Measurements from ENCODE around the gene POU2F3.

POU2F3 gene

DNA sequence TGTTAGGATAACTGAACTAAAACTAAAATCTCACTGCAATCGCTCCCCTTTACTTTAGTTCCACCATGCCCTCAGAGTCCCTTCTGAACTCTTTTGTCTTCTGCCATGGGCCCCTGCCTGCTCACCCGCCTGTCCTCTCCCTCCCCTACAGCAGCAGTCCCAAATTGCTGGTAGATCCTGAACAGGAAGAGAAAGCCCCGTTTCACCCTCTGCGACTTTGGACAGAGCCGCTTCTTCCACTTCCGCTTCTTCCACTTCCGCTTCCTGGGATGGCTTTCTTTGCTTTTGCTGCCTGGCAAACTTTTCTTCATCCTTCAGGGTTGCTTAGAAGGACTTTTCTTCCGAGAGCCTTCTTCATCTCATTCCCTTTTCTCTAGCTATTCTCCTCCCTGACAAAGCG lies 49.5 kb downstream of the POU2F3 start:
- no peak for DNase-seq

DNA sequence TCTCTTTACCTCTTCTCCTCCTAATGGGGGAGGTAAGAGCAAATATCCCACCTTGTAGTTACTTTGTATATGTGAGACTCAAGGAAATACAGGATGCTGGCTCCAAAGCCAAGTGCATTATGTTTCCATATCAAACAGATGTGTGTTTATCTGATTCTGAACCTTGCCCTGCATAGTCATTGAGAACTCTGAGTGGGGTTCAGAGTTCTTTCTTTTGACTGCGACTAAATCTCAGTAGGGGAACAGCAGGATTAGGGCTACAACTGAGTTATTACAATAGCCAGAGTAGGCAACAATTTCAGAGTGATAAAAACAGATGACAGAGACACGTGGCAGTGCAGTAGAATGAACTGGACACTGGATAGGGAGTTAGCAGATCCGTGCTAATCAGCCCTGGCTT lies 51.0 kb downstream of the POU2F3 start:
- no peak for DNase-seq

DNA sequence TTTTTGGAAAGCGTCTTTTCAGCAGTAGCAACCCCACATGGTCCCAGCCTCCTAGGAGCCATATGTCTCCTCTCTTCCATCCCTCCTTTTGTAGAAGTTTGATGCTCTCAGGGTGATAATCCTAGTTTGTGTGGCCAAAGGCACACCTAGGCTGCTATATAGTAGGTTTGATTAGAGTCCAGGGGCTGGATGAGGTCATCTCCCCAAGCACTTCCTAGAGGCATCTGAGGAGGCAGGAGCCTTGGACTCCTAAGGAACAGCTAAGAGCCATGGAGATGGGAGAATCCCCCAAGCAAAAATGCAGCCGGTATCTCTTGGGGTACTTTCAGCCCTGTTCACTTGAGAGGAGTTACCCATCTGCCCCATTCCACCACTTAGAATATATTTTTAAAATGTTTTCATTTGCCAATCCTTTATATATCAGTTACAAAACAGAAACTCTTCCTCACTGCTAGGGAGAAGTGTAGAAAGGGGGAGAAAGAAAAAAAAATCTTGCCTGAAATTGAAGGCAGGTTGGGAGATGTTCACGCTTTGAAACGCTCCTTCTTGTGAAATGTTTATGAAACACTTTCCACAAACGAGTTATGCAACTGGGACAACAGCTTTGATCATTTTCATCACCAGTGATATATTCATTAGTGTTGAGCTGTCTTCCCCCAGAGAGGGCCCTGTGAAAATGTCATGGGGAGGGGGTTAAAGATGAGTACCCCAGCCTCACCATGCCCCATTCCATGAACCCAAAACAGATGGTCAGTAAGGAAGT lies 53.3 kb downstream of the POU2F3 start:
- no peak for DNase-seq

DNA sequence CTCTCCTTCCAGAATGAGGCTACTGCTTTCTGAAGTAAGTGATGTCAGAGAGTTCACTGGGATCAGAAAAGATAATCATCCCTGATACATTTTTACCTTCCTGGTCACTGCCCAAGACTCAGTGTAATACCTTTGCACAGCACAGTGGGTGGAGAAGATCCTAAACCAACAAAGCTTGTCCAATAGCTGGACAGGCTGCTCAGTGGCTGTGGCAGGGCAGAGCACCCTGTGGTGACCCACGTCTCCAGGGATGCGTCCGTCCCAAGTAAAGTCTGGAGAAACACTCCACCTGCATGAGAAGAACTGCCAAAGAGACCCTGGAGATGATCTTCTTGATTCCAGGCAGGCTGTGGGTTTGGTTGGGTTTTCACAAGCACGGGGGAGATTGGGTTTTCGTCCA lies 54.2 kb downstream of the POU2F3 start:
- no peak for DNase-seq

DNA sequence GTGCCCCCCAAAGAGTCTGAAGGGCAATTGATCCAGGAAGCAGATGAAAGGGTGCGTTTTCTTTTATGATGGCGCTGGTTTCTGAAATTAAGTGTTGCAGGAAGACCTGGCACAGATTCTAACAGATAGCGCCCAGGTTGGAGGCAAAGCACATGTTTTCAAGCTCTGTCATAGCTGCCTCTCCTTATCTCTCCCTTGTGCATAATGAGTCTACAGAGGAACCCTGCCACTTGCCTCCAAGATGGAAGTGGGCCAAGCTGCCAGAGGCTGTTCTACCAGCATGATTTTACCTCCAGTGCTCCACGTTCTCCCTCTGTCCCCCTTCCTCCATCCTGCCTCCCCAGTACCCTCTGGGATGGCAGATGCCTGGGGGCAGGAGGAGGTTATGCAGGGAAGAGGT lies 55.2 kb downstream of the POU2F3 start:
- DNase-seq: no peak

DNA sequence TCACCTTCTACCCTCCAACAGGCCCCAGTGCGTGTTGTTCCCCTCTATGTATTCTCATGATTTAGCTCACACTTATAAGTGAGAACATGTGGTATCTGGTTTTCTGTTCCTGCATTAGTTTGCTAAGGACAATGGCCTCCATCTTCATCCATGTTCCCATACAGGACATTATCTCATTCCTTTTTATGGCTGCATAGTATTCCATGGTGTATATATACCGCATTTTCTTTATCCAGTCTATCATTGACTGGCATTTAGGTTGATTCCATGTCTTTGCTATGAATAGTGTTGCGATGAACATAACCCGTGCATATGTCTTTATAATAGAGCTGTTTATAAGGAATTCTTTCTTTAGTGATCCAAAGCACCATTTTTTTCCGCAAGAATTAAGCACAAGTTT lies 56.6 kb downstream of the POU2F3 start:
- no peak for DNase-seq

DNA sequence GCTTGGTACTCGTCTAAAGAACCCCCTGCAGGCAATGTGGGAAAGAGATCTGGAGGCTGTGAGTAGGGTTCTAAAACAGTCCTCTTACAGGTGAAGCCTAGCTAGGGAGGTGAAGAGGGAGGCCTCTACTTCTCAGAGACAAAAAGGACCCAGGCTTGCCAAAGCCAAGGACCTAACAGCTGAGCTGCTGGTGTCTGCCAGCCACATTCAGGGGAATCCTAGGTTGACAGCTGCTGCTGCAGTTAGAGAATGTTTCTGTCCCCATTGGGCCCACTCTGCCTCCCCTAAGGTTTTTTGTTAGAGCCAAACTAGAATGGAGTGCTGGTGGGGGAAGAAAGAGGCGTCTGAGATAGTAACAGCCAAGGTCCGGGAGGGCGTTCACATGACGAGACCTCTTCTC lies 58.5 kb downstream of the POU2F3 start:
- DNase-seq: no peak

DNA sequence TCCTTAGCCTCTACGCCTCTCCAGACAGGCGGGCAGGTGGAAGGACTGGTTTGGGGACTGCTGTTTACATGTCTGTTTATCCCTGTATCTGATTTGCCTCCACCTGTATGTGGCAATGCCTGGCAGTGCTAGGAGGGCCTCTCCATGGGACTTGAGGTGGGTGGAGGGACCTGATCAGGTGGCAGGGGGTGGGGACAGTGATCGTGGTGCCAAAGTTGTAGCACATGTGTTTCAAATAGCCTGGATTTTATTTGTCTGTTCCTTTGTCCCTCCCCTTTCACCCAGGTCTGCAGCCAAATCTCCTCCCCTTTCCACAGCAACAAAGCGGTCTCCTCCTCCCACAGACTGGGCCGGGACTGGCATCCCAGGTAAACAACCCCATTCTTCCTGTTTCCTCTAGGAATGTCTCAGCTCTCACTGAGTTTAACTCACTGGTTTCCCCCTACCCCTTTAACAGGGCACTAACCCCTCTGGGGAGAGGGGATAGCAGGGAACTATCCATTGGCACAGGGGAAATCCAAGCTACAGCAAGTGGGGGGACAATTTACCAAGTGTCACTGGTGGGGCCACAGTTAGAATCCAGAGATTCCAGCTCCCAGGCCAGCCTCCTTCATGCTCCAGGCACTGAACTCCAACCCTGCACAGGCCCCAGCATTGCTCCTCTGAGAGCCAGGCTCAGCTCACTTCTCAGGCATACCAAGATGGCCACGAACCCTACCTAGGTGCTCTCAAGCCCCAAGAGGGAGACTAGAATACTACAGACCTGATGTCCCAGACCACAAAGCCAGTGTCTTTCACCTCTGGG lies 62.3 kb downstream of the POU2F3 start:
- DNase-seq: no peak

DNA sequence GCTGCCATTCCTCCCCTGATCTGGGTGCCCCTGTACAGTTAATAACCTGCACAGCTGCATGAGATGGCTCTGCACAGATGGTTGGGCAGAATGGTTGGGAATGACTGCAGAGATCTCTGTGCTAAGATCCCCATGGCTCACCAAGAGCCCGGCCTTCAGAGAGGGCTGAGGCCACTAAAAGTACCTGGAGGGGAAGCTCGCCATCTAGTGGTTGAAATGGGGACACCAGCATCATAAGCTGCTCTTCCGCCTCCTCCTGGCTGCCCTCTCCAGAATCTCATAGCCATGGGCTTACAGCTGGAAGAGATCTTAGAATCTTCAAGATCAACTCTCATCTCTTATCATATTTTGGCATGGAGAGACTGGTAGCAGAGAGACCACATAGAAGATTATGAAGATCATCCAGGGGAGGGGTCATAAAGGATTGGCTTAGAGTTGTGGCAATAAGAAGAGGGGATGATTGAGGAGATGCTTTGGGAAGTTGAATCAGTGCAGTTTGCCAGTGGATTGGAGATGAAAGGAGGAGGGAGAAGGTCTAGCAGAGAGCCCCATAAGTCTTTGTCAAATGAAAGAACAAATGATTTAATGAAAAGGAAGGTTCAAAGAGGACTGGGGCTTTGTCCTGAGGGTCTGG lies 63.2 kb downstream of the POU2F3 start:
- DNase-seq: peak; percentile 58

DNA sequence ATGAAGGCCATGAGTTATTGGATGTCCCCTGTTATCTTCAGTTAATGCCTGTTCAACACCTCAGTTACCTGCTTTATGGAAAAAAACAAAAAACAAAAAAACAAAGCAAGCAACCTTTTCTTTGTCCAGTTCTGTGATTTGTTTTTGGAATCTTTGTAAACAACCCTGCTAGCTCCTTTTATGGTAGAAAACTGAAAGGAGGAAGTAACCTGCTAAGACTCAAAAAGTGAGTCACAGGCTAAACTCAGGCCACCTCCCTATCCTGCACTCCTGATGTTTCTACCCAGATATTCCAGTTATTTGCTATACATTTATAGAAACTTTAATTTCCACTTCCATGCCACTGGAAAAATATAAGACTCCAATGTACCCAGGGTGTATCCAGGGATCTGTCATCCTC lies 64.6 kb downstream of the POU2F3 start:
- DNase-seq: no peak

DNA sequence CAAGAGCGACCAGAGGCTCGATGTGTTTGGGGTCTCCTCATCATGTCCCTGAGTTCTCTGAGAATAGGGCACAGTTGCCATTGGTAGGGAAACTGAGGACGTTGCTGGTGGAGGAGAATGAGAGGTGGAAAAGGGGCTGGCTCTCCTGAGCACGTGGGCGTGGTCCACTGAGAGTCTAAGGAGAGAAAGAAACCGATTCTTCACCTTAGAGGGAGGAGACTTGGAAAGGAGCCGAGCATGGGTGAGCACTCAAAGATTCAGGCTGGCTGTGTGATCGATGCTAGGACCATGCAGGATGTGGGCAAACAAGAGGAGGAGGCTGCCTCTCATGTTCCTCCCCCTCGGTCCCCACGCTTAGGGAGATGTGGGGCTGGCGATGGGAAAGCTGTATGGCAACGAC lies 65.3 kb downstream of the POU2F3 start:
- DNase-seq: no peak

DNA sequence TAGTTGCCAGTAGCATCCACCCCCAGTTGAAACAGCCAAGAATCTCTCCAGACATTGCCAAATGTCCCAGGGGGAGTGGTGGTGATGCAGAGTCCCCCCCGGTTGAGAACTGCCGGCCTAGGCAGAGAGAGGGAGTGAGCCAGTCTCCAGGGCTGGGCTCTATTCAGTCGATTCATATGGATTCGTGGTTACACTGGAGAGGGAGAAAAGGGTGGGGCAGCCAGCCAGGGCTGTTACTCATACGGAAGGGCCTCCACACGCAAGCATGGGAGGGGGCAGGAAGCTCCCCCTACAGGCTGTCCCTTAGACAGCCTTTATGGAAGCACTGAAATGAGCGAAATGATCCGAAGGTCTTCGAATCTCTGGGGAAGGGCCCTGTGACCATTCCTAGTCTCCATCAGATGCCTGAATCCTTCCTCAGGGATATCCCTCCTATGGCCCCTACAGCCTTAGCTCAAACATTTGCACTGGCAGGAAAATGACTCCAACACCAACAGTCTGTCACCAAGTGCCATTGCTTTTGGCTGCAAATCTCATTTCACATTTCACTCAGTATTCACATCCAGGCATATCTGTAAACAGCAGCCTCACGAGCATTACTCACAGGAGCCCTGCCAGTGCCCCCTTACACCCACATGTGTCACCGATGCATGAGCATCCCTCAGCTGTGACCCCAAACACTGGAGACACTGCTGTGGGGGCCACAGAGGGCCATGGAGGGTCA lies 66.7 kb downstream of the POU2F3 start:
- DNase-seq: no peak

DNA sequence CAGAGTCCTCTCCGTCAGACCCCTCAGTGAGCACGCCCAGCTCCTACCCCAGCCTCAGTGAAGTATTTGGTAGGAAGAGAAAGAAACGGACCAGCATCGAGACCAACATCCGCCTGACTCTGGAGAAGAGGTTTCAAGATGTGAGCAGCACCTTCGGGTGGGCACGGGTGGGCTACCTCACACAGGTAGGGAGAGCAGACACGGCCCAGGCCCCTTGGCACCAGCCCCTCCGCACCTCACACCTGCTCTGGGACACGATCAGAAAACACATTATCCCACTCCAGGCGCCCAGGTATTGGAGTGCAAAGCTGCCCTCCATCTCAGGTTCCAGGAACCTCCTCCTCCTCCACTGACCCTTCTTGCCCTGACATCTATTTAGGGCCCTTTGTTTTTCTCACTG lies 67.5 kb downstream of the POU2F3 start:
- no peak for DNase-seq

DNA sequence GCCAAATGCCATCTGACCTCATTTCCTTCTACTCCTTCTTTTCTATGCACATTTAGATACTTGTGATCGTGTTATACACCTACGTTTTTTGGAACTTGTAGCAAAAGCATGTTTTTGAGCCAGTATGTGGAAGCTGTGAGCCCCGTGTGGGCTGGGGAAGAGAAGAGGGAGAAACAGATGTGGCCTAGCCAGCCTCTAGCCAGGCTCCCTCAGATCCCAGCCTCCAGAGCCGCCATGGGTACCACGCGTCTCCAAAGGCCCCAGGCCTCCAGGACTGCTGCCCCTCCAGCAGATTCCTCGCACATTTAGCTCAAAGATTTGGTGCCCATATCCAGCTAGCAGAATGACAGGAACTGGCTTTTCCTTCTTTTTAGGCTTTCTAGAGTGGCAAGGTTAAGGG lies 68.1 kb downstream of the POU2F3 start:
- no peak for DNase-seq

DNA sequence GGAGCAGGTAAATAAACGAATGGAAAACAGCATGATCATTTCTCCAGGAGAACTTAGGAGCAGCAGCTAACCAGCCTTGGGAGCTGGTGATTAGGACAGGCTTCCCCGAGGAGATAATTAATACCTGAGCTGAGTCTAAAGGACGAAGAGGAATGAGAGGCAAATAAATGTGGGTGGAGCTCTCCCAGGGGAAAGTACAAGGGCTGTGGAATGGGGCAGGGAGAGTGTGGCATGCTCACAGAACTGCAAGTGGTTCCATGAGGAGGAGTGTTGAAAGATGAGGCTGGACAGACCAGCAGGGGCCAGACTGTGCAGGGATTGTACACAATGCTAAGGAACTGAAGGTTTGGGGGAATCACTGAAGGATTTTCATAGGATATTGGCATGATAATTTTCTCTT lies 70.9 kb downstream of the POU2F3 start:
- DNase-seq: no peak

DNA sequence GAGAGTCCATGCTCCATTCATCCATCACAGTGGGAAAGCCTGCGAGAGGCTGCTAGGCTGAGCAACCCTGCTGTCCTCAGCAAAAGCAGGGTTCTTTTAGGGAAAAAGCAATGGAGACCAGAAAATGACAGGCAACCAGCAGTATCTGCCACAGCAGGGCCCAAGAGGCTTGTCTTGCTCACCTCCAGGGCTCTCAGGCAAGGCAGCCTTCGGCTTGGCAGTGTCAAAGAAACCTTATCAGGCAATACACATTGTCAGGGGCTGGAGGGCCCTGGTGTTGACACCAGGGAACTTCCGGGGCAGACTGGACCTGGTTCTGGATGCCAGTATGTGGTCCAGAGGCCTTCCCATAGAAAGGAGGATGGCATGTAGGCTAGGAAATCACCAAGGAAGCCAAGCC lies 74.9 kb downstream of the POU2F3 start:
- DNase-seq: no peak

DNA sequence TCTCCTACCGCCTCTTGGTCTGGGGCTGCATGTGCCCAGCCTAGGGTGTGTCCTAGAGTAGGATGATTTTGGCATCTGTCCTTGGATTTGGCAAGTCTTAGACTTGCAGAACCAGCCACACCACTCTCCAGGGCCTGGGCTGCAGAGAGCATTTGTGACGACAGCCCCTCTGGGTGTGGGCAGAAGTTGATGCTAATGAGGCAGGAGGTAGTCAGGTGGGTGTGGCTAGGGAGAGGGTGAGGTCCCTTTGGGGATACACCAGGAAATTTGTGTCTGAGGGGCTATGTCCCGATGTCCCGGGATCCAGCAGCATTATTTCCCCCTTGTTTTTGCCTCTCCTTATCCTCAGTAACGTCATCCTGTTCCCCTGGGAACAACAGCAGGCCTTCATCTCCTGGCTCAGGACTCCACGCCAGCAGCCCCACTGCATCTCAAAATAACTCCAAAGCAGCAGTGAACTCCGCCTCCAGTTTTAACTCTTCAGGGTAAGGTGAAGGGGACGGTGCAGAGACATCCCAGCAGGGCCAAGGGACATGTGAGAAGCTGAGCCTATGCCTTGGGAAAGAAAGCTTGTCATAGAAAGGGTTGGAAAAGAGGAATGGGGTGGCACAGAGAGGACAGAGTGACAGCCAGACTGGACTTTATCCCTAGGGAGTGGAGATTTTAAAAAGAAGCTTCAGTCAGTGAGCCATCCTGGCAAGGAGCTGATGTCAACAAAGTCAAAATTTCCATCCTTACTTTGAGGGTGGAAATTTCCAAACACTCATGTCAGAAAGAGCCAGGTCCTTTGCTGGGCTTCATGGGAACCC lies 77.1 kb downstream of the POU2F3 start:
- no peak for DNase-seq

DNA sequence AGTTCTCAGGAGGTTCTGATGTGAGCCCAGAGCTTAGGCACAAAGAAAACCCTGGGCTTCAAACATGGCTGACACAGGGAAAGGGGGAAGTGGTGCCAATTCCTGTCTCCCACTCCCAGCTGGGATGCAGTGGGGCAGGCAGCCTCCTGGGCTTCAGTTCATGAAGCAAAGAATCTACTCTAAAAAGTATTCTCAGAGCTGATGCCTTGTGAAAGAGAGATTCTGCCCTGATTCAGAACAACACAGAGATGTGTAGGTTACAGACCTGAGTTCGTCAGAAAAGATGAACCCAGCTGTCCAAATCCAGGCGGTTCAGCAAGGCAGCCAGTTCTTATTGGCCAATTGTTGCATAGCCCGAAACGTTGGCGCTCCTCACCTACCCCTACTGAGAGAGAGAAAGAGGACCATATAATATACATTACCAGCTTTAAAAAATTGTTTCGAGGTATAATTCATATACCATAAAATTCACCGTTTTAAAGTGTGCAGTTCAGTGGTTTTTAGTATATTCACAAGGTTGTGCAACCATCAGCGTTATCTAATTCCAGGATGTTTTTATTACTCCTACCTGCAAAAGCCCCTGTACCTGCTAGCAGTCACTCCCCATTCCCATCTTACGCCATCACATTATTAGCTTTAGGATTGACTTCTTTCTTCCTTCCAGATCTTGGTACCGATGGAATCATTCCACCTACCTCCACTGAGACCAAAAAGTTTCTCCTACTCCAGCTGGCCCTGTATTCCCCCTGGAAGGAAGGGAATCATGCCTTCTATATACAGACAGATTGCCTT lies 77.9 kb downstream of the POU2F3 start:
- no peak for DNase-seq

DNA sequence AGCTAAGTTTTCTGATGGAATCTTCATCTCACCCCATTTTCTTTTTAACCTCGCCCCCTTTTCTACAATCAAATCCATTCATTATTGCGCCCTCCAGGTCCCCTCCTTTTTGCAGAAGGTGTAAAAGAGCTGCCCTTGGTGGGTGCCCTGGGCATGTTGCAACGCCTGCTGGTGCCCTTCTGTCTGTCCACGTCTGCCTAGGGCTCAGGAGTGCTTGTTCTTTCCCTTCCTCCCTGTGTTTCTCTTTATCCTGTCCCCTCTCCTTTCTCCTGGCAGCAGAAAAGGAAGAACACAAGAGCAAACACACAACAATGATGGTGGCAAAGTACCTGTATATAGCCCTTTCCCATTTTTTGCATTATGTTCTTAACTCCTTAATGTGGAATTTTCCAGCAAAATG lies 79.0 kb downstream of the POU2F3 start:
- no peak for DNase-seq

DNA sequence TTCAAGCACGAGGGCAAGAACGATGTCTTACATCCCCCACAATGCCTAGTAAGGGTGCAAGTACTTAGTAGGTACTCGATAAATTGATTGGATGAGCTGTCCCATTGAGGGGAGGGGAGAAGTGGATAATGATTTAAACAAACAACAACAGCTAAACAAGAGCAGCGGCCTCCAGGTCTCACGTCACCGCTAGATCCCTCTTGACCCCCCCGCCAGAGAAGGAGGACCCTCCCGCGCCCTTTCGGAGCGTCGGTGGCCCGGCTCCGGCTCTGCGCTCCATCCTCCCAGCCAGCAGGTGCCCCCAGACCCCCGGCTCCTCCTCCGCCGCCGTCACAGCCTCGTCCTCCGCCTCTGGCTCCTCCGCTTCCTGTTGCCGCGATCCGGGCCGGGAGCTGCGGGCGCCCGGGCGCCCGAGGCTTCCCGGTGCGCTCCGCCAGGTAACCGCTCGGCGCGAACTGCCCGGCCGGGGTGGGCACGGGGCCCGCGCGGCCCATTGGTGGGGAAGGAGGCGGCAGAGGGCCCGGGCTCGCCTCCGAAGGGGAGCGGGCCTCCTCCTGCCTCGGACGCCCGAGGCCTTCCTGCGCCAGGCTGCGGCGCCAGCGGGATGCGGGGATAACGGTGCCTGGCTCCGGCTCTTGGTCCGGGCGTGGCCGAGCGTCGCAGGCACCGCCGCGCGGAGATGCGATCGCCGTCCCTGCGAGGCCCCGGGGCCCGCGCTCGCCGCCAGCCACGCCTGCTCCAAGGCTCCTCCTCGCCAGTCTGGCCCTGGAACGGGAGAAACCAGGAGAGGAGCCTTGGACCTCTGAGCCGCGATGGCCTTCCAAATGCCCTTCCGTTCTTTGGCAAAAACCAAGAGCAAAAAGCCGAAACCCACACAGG lies 85.2 kb downstream of the POU2F3 start, which contains the start of gene TLCD5:
TSS of gene TLCD5 (plus strand) at position 368 of the 879 bp plus-strand sequence. CDS start 2,143 bp downstream, outside the sequence.
- DNase-seq: no peak
